Activated naive CD8-positive, alpha-beta T cell treated with anti-CD3 and anti-CD28 coated beads for 36 hours (primary cell): ENCODE data around the gene GLRA1. TPM values are rescaled to one million over a fixed set of nuclear protein-coding genes. Genes with fewer than 3 reads are reported as not detected.

ENCODE experiments used
- DNase-seq: peaks from one replicate; pipeline ENCODE4 v3.0.0; 2021
- H3K27ac Mint-ChIP-seq: one replicate; pipeline ENCODE4 v1.8.0; 2022; ENCODE audit warnings: mild to moderate bottlenecking, moderate library complexity, mixed read lengths
- H3K27me3 Mint-ChIP-seq: one replicate; pipeline ENCODE4 v1.8.0; 2022; ENCODE audit warnings: mild to moderate bottlenecking, mixed read lengths
- H3K36me3 Mint-ChIP-seq: one replicate; pipeline ENCODE4 v1.8.0; 2021; ENCODE audit warnings: mild to moderate bottlenecking, mixed read lengths
- H3K4me1 Mint-ChIP-seq: one replicate; pipeline ENCODE4 v1.8.0; 2021; ENCODE audit warnings: mixed read lengths
- H3K4me3 Mint-ChIP-seq: one replicate; pipeline ENCODE4 v1.8.0; 2022; ENCODE audit warnings: mild to moderate bottlenecking, moderate library complexity, mixed read lengths
- H3K9me3 Mint-ChIP-seq: one replicate; pipeline ENCODE4 v1.8.0; 2022; ENCODE audit warnings: mixed read lengths
- total RNA-seq, 2 experiments: library from RNA; stranded (reverse); gene quantifications; one replicate each; pipeline ENCODE4 v1.2.3, GENCODE V29; 2021

GLRA1 gene
- total RNA-seq, 2 experiments from 2014 or later = not detected

GRCh38 chr5:151935135-151935695, 10.6 kb upstream of the GLRA1 start:
- Mint-ChIP-seq H3K27ac (no peak overlapping the region), H3K4me1 (no peaks in the 10 kb centered on the region), H3K27me3 (no peaks in the 10 kb centered on the region), H3K36me3 (peaks cover 5% of the 10 kb centered on the region), H3K4me3 (no peak overlapping the region), H3K9me3 (peaks cover 20% of the 10 kb centered on the region)
- DNase-seq = no peak

GRCh38 chr5:151931260-151931659, 6.6 kb upstream of the GLRA1 start:
- H3K4me1 Mint-ChIP-seq = no peaks in the 10 kb centered on the region

GRCh38 chr5:151926188-151926587, 1.5 kb upstream of the GLRA1 start:
- Mint-ChIP-seq H3K36me3 (no peaks in the 10 kb centered on the region), H3K9me3 (peaks cover 10% of the 10 kb centered on the region), H3K27ac (no peak overlapping the region), H3K4me1 (no peaks in the 10 kb centered on the region), H3K27me3 (peaks cover 48% of the 10 kb centered on the region), H3K4me3 (no peak overlapping the region)
- DNase-seq = no peak

More at GRCh38 chr5:151931260-151931659, 6.6 kb upstream of the GLRA1 start:
- Mint-ChIP-seq H3K27me3 (peaks cover 8% of the 10 kb centered on the region), H3K4me3 (no peak overlapping the region), H3K9me3 (peaks cover 22% of the 10 kb centered on the region), H3K36me3 (peaks cover 5% of the 10 kb centered on the region), H3K27ac (no peak overlapping the region)
- no peak for DNase-seq

GRCh38 chr5:151925340-151925739, 689 bp upstream of the GLRA1 start:
- no peak for DNase-seq
- Mint-ChIP-seq H3K4me3 (no peak overlapping the region), H3K27ac (no peak overlapping the region), H3K27me3 (peaks cover 48% of the 10 kb centered on the region), H3K36me3 (no peaks in the 10 kb centered on the region), H3K4me1 (no peaks in the 10 kb centered on the region), H3K9me3 (peaks cover 9% of the 10 kb centered on the region)

GRCh38 chr5:151923866-151924476, 680 bp downstream of the GLRA1 start:
- Mint-ChIP-seq H3K27me3 (peaks cover 48% of the 10 kb centered on the region), H3K4me3 (no peak overlapping the region), H3K9me3 (peaks cover 7% of the 10 kb centered on the region), H3K4me1 (no peaks in the 10 kb centered on the region), H3K27ac (no peak overlapping the region), H3K36me3 (no peaks in the 10 kb centered on the region)
- no peak for DNase-seq

- no peak overlapping the region for H3K4me3 Mint-ChIP-seq
- H3K36me3 Mint-ChIP-seq = no peaks in the 10 kb centered on the region
- H3K27me3 Mint-ChIP-seq = peaks cover 45% of the 10 kb centered on the region
- no peak for DNase-seq
- no peak overlapping the region for H3K27ac Mint-ChIP-seq
- H3K4me1 Mint-ChIP-seq = no peaks in the 10 kb centered on the region
- H3K9me3 Mint-ChIP-seq = peaks cover 7% of the 10 kb centered on the region
Observed at GRCh38 chr5:151921916-151922315, 2.7 kb downstream of the GLRA1 start.

GRCh38 chr5:151917904-151918303, 6.7 kb downstream of the GLRA1 start:
- H3K27me3 Mint-ChIP-seq = peaks cover 7% of the 10 kb centered on the region
- H3K27ac Mint-ChIP-seq = no peak overlapping the region
- H3K36me3 Mint-ChIP-seq = no peaks in the 10 kb centered on the region
- no peak for DNase-seq
- peaks cover 2% of the 10 kb centered on the region for H3K4me1 Mint-ChIP-seq
- H3K4me3 Mint-ChIP-seq = no peak overlapping the region
- H3K9me3 Mint-ChIP-seq = no peaks in the 10 kb centered on the region

- Mint-ChIP-seq H3K9me3 (no peaks in the 10 kb centered on the region), H3K27ac (no peak overlapping the region), H3K4me1 (peaks cover 2% of the 10 kb centered on the region), H3K36me3 (no peaks in the 10 kb centered on the region), H3K27me3 (no peaks in the 10 kb centered on the region), H3K4me3 (no peak overlapping the region)
- no peak for DNase-seq
Observed at GRCh38 chr5:151913425-151913824, 11.2 kb downstream of the GLRA1 start.

- peaks cover 2% of the 10 kb centered on the region for H3K4me1 Mint-ChIP-seq
- H3K4me3 Mint-ChIP-seq = no peak overlapping the region
- H3K9me3 Mint-ChIP-seq = no peaks in the 10 kb centered on the region
- H3K36me3 Mint-ChIP-seq = no peaks in the 10 kb centered on the region
- no peak for DNase-seq
- H3K27me3 Mint-ChIP-seq = no peaks in the 10 kb centered on the region
- no peak overlapping the region for H3K27ac Mint-ChIP-seq
Observed at GRCh38 chr5:151912360-151912759, 12.3 kb downstream of the GLRA1 start.

GRCh38 chr5:151911011-151911410, 13.6 kb downstream of the GLRA1 start:
- Mint-ChIP-seq H3K9me3 (no peaks in the 10 kb centered on the region), H3K36me3 (no peaks in the 10 kb centered on the region), H3K27me3 (no peaks in the 10 kb centered on the region), H3K4me1 (peaks cover 2% of the 10 kb centered on the region), H3K4me3 (no peak overlapping the region), H3K27ac (no peak overlapping the region)
- DNase-seq = no peak

- no peaks in the 10 kb centered on the region for H3K27me3 Mint-ChIP-seq
- H3K4me3 Mint-ChIP-seq = no peak overlapping the region
- no peaks in the 10 kb centered on the region for H3K9me3 Mint-ChIP-seq
- no peak for DNase-seq
- no peaks in the 10 kb centered on the region for H3K36me3 Mint-ChIP-seq
- H3K4me1 Mint-ChIP-seq = peaks cover 2% of the 10 kb centered on the region
- H3K27ac Mint-ChIP-seq = no peak overlapping the region
Observed at GRCh38 chr5:151909628-151910027, 15.0 kb downstream of the GLRA1 start.

GRCh38 chr5:151906246-151906645, 18.4 kb downstream of the GLRA1 start:
- Mint-ChIP-seq H3K27me3 (no peaks in the 10 kb centered on the region), H3K27ac (no peak overlapping the region)
- DNase-seq = no peak

GRCh38 chr5:151905557-151905961, 19.1 kb downstream of the GLRA1 start:
- Mint-ChIP-seq H3K4me1 (no peaks in the 10 kb centered on the region), H3K9me3 (no peaks in the 10 kb centered on the region), H3K27me3 (no peaks in the 10 kb centered on the region), H3K27ac (no peak overlapping the region), H3K4me3 (no peak overlapping the region), H3K36me3 (no peaks in the 10 kb centered on the region)
- DNase-seq = no peak

More at GRCh38 chr5:151906246-151906645, 18.4 kb downstream of the GLRA1 start:
- Mint-ChIP-seq H3K4me3 (no peak overlapping the region), H3K36me3 (no peaks in the 10 kb centered on the region), H3K4me1 (no peaks in the 10 kb centered on the region), H3K9me3 (no peaks in the 10 kb centered on the region)

GRCh38 chr5:151904909-151905308, 19.7 kb downstream of the GLRA1 start:
- no peaks in the 10 kb centered on the region for H3K4me1 Mint-ChIP-seq
- H3K9me3 Mint-ChIP-seq = no peaks in the 10 kb centered on the region
- no peak overlapping the region for H3K27ac Mint-ChIP-seq
- no peak overlapping the region for H3K4me3 Mint-ChIP-seq
- DNase-seq = no peak
- no peaks in the 10 kb centered on the region for H3K27me3 Mint-ChIP-seq
- no peaks in the 10 kb centered on the region for H3K36me3 Mint-ChIP-seq

GRCh38 chr5:151904127-151904526, 20.5 kb downstream of the GLRA1 start:
- no peak for DNase-seq
- H3K27me3 Mint-ChIP-seq = no peaks in the 10 kb centered on the region
- H3K9me3 Mint-ChIP-seq = no peaks in the 10 kb centered on the region
- H3K4me1 Mint-ChIP-seq = no peaks in the 10 kb centered on the region
- H3K27ac Mint-ChIP-seq = no peak overlapping the region
- no peaks in the 10 kb centered on the region for H3K36me3 Mint-ChIP-seq
- no peak overlapping the region for H3K4me3 Mint-ChIP-seq

- no peak for DNase-seq
- Mint-ChIP-seq H3K4me3 (no peak overlapping the region), H3K36me3 (no peaks in the 10 kb centered on the region), H3K27me3 (no peaks in the 10 kb centered on the region), H3K4me1 (no peaks in the 10 kb centered on the region), H3K9me3 (no peaks in the 10 kb centered on the region), H3K27ac (no peak overlapping the region)
Observed at GRCh38 chr5:151903243-151903653, 21.4 kb downstream of the GLRA1 start.
